Astrocyte (in vitro differentiated cells and primary cell): ENCODE results near the gene KLF15. TPM values are rescaled to one million over a fixed set of nuclear protein-coding genes. Genes with fewer than 3 reads are reported as not detected.

ENCODE experiments used
- DNase-seq: peaks from one replicate; pipeline ENCODE4 v3.0.0-alpha.2; 2010; ENCODE audit warnings: low read depth
- FAIRE-seq: peaks from 2 replicates; lab custom pipeline; 2011; peaks lifted over from hg19 to GRCh38; lab: Jason Lieb, UNC
- H2AFZ ChIP-seq: 2 replicates; pipeline ENCODE4 v1.6.0; 2012; ENCODE audit warnings: low read depth, low read length, inconsistent platforms
- H3K27ac ChIP-seq: 2 replicates; pipeline ENCODE4 v1.5.1; 2011; ENCODE audit warnings: low read depth, low read length, inconsistent platforms
- H3K27me3 ChIP-seq: 2 replicates; pipeline ENCODE4 v1.6.0; 2011; ENCODE audit warnings: low read length, inconsistent platforms; ENCODE audit not compliant: insufficient read depth
- H3K36me3 ChIP-seq: 2 replicates; pipeline ENCODE4 v1.5.1; 2011; ENCODE audit warnings: low read length, inconsistent platforms; ENCODE audit not compliant: insufficient read depth
- H3K4me1 ChIP-seq: 2 replicates; pipeline ENCODE4 v1.5.1; 2011; ENCODE audit warnings: low read length, inconsistent platforms; ENCODE audit not compliant: insufficient read depth
- H3K4me2 ChIP-seq: 2 replicates; pipeline ENCODE4 v1.6.0; 2012; ENCODE audit warnings: low read length, inconsistent platforms
- H3K4me3 ChIP-seq: 2 replicates; pipeline ENCODE4 v1.5.1; 2011; ENCODE audit warnings: low read depth, mild to moderate bottlenecking, low read length, inconsistent platforms; ENCODE audit not compliant: insufficient read depth
- H3K79me2 ChIP-seq: 2 replicates; pipeline ENCODE4 v1.6.0; 2012; ENCODE audit warnings: mild to moderate bottlenecking, low read length, inconsistent platforms; ENCODE audit not compliant: insufficient read depth
- H3K9ac ChIP-seq: 2 replicates; pipeline ENCODE4 v1.6.0; 2012; ENCODE audit warnings: mild to moderate bottlenecking, low read length, inconsistent platforms
- H3K9me3 ChIP-seq: 2 replicates; pipeline ENCODE4 v1.5.1; 2012; ENCODE audit warnings: low read depth, mild to moderate bottlenecking, low read length, inconsistent platforms; ENCODE audit not compliant: insufficient read depth
- H4K20me1 ChIP-seq: 2 replicates; pipeline ENCODE4 v1.6.0; 2012; ENCODE audit warnings: low read length, inconsistent platforms; ENCODE audit not compliant: insufficient read depth
- H3K27ac Mint-ChIP-seq: one replicate; pipeline ENCODE4 v1.8.0; 2021; ENCODE audit warnings: mild to moderate bottlenecking, mixed read lengths; ENCODE audit not compliant: unreplicated experiment
- H3K27me3 Mint-ChIP-seq: one replicate; pipeline ENCODE4 v1.8.0; 2021; ENCODE audit warnings: low read depth, mixed read lengths; ENCODE audit not compliant: unreplicated experiment
- H3K36me3 Mint-ChIP-seq: one replicate; pipeline ENCODE4 v1.8.0; 2021; ENCODE audit warnings: low read depth, mixed read lengths; ENCODE audit not compliant: unreplicated experiment
- H3K4me1 Mint-ChIP-seq: one replicate; pipeline ENCODE4 v1.8.0; 2021; ENCODE audit warnings: low read depth, mixed read lengths; ENCODE audit not compliant: unreplicated experiment
- H3K4me3 Mint-ChIP-seq: one replicate; pipeline ENCODE4 v1.8.0; 2021; ENCODE audit warnings: mild to moderate bottlenecking, moderate library complexity, mixed read lengths; ENCODE audit not compliant: unreplicated experiment
- H3K9me3 Mint-ChIP-seq: one replicate; pipeline ENCODE4 v1.8.0; 2021; ENCODE audit warnings: mild to moderate bottlenecking, mixed read lengths; ENCODE audit not compliant: unreplicated experiment
- CTCF ChIP-seq: IDR thresholded peaks from 2 replicates; pipeline ENCODE4 v1.5.1; 2011; ENCODE audit warnings: low read depth, mild to moderate bottlenecking, inconsistent platforms, low read length, moderate library complexity; ENCODE audit not compliant: insufficient read depth
- EZH2 ChIP-seq: IDR thresholded peaks from 2 replicates; pipeline ENCODE4 v1.6.1; 2012; ENCODE audit warnings: mild to moderate bottlenecking, low read length, inconsistent platforms; ENCODE audit not compliant: insufficient read depth
- total RNA-seq: library from RNA; stranded (reverse); gene quantifications from 2 replicates; pipeline ENCODE4 v1.2.1, GENCODE V29; 2021

Gene KLF15
- total RNA-seq, 1 donor from 2014 or later: 0.34 TPM

GRCh38 chr3:126365351-126366277, 8.4 kb upstream of the KLF15 start:
- H3K27me3 Mint-ChIP-seq: peaks cover 35% of the 10 kb centered on the region
- DNase-seq: no peak
- H3K9ac ChIP-seq: no peak overlapping the region
- no peak overlapping the region for H3K27ac ChIP-seq
- H3K9me3 ChIP-seq: no peaks in the 10 kb centered on the region
- no peaks in the 10 kb centered on the region for H3K9me3 Mint-ChIP-seq
- no peak for FAIRE-seq
- no peaks in the 10 kb centered on the region for H3K36me3 ChIP-seq
- no peak overlapping the region for H3K27ac Mint-ChIP-seq
- H3K36me3 Mint-ChIP-seq: no peaks in the 10 kb centered on the region
- no peak for TF ChIP-seq CTCF
- TF ChIP-seq EZH2: no peak
- no peak overlapping the region for H3K4me2 ChIP-seq
- no peak overlapping the region for H2AFZ ChIP-seq
- peaks cover 7% of the 10 kb centered on the region for H3K27me3 ChIP-seq
- no peaks in the 10 kb centered on the region for H4K20me1 ChIP-seq
- no peaks in the 10 kb centered on the region for H3K4me1 ChIP-seq
- no peaks in the 10 kb centered on the region for H3K4me1 Mint-ChIP-seq
- no peak overlapping the region for H3K4me3 Mint-ChIP-seq
- H3K79me2 ChIP-seq: no peaks in the 10 kb centered on the region
- H3K4me3 ChIP-seq: no peak overlapping the region

GRCh38 chr3:126364731-126365301, 7.6 kb upstream of the KLF15 start:
- Histone ChIP-seq H4K20me1 (no peaks in the 10 kb centered on the region), H2AFZ (no peak overlapping the region), H3K4me1 (no peaks in the 10 kb centered on the region), H3K9me3 (no peaks in the 10 kb centered on the region), H3K27ac (no peak overlapping the region), H3K9ac (no peak overlapping the region), H3K4me3 (no peak overlapping the region), H3K27me3 (peaks cover 7% of the 10 kb centered on the region), H3K36me3 (no peaks in the 10 kb centered on the region), H3K4me2 (no peak overlapping the region), H3K79me2 (no peaks in the 10 kb centered on the region)
- TF ChIP-seq CTCF (no peak), EZH2 (no peak)
- FAIRE-seq (no peak), DNase-seq (no peak)
- H3K4me1 Mint-ChIP-seq: no peaks in the 10 kb centered on the region
- H3K27me3 Mint-ChIP-seq: peaks cover 36% of the 10 kb centered on the region
- H3K9me3 Mint-ChIP-seq: no peaks in the 10 kb centered on the region
- no peak overlapping the region for H3K27ac Mint-ChIP-seq
- H3K36me3 Mint-ChIP-seq: no peaks in the 10 kb centered on the region
- H3K4me3 Mint-ChIP-seq: no peak overlapping the region
